ENCODE results near the gene UBE2L6.

GRCh38 chr11:57513911-57514537 lies 53.4 kb downstream of the UBE2L6 start:
- TF ChIP-seq CTCF (conservative IDR thresholded peaks at IDR 0.05; ENCODE audit: low read depth, low read length) (no peak), EZH2 (IDR thresholded peaks at IDR 0.05; ENCODE audit: borderline replicate concordance, low read depth, low read length, poor library complexity, severe bottlenecking) (no peak)
